Coronary artery (tissue), 2 donors: ENCODE data around the gene GPRIN1.
"Not testable (repeated sequence)": the region's sequence is repeated elsewhere in the genome, so short reads cannot be mapped to it uniquely, and the experiment has no call there.

Source experiments
- DNase-seq: peaks from one replicate; pipeline ENCODE4 v3.0.0-alpha.2; 2017; ENCODE audit warnings: low spot score
- H3K27ac ChIP-seq, 2 donors: fragments of 200-600 bp; sonication (generic); one replicate each; pipeline ENCODE4 v1.5.1; 2016 to 2019
- H3K4me3 ChIP-seq: fragments of 200-600 bp; sonication (generic); 2 replicates; pipeline ENCODE4 v1.5.1; 2016; ENCODE audit warnings: mild to moderate bottlenecking, moderate library complexity
- TF ChIP-seq, protein P1 (sequence below): fragments of 200-600 bp; sonication (generic); IDR thresholded peaks from one replicate; pipeline ENCODE4 v1.5.1; 2019; ENCODE audit warnings: antibody characterized with exemption

Gene GPRIN1

DNA sequence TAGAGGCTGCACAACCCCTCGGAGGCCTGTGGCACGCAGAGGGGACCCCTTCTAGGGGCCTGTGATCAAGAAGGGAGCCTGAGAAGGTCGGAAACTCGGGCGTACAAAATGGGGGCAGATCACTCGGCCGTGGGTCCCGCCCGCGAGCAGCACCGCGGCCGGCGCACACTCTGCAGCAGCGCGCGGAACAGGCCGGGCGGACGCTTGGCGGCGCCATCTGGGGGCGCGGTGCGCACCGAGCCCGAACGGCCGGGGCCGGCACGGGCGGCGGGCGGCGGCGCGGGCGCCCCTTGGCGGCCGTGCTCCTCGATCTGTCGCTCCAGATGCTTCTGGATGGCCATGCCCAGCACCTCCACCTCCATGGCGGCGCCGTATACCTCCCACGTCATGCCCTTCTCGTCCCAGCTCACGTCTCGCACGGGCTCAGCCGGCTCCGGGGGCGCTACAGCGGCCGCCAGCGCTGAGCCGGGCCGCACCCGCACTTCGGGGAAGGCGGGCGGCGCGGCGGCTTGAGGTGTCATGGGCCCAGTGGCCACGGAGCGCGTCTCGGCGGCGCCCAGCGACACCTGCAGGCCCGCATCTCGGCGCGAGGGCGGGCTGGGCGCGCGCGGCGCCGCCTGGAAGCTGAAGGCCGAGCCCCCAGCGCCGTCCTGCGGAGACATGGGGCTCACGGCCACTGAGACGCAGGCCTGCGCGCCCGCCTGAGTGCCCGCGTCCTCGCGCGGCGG lies 13.1 kb downstream of the GPRIN1 start:
- H3K27ac ChIP-seq, result no peak overlapping the region
- DNase-seq, result no peak
- TF ChIP-seq, protein P1, sequence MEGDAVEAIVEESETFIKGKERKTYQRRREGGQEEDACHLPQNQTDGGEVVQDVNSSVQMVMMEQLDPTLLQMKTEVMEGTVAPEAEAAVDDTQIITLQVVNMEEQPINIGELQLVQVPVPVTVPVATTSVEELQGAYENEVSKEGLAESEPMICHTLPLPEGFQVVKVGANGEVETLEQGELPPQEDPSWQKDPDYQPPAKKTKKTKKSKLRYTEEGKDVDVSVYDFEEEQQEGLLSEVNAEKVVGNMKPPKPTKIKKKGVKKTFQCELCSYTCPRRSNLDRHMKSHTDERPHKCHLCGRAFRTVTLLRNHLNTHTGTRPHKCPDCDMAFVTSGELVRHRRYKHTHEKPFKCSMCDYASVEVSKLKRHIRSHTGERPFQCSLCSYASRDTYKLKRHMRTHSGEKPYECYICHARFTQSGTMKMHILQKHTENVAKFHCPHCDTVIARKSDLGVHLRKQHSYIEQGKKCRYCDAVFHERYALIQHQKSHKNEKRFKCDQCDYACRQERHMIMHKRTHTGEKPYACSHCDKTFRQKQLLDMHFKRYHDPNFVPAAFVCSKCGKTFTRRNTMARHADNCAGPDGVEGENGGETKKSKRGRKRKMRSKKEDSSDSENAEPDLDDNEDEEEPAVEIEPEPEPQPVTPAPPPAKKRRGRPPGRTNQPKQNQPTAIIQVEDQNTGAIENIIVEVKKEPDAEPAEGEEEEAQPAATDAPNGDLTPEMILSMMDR, result no peak
- peak overlapping the region; percentile 68 for H3K4me3 ChIP-seq

DNA sequence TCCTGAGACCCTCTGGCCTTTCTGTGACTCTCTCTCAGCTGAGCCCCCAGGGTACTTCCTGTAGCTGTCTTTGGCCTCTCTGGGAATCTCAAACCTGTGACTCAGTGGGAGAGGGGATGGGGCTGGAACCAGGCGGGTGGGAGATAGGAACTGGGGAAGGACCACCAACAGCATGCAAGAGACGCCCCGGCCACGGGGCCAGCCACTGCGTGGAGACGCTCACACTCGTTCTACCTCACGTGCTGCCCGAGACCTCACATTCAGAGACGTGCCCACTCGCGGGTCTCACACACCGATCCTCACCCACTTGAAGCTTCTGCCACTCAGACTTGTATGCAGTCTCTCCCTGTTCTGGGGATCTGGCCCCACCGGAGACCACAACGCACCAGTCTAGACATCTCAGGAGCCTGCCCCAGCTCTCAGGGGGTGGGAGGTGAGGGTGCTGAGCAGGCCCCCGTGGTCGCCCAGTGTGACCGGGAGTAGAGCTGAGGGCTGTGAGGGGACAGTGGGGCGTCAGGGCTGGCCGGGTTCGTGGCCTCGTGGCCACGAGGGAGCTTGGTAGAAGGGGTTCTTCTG lies 13.8 kb downstream of the GPRIN1 start:
- Histone ChIP-seq H3K27ac (no peak overlapping the region), H3K4me3 (peak overlapping the region; percentile 68)
- DNase-seq, result no peak
- TF ChIP-seq, protein P1, result no peak

DNA sequence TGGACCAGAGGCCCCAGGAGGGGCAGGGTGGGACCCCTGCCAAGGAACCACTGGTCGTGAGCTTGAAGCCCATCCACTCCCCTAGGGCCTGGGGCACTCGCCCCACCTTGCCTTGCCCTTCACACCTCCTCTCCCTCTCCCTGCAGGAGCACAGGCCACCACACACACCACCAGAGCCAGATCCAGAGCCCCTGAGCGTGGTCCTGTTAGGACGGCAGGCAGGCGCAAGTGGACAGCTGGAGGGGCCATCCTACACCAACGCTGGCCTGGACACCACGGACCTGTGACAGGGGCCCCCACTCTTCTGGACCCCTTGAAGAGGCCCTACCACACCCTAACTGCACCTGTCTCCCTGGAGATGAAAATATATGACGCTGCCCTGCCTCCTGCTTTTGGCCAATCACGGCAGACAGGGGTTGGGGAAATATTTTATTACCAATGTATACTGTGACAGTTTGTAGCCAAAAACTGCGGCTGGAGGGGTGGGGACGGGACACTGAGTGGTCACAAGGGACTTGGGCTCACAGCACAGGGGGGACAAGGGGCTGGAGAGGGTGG lies 14.5 kb downstream of the GPRIN1 start:
- Histone ChIP-seq H3K4me3 (no peak overlapping the region), H3K27ac (no peak overlapping the region)
- no peak for DNase-seq
- TF ChIP-seq, protein P1, result no peak

DNA sequence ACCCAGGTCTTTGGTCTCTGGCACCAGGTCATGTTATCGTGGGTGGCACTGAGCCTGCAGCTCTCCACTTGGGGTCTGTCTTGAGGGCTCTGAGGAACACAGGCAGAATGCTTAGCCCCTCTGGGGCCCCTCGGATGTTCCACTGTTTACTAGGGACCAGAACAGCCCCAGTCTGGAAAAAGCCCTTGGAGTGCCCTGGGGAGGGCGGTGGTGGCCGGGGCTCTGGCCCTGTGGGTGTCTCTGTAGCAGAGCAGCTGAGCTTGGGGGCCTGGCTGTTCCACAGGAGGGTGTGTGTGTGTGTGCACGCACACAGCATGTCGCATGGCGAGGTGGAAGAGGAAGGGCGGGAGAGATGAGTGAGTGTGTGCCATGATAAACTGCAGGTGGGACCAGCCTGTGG lies 15.4 kb downstream of the GPRIN1 start:
- DNase-seq, result no peak
- TF ChIP-seq, protein P1, result no peak
- Histone ChIP-seq H3K4me3 (no peak overlapping the region), H3K27ac (no peak overlapping the region)

DNA sequence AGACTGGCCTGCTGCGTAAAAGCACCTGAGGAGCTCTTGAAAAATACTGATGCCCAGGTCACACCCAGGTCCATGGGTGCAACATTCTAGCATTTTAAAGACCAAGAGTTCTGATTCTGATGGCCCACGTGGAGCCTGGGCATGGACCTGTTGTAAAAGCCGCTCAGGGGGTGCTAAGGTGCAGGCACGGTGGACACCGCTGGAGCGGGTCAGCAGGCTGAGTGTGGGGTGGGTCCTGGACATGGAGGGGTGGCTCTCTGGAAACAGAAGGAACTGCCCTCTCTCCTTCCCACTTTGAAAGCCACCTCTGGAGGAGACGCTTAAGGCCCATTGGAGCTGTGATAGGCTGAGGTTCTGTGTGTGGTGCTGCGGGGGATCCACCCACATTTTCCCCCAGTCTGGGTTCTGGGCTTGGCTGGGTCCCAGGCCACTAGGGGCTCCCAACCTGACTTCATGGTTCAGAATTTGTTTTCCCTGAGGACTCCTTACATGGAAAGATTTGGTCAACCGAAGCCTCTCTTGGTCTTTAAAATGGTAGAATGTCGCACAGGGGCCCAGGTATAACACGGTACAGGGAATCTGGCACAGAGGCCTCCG lies 16.6 kb downstream of the GPRIN1 start:
- no peak for DNase-seq
- H3K4me3 ChIP-seq, result no peak overlapping the region
- TF ChIP-seq, protein P1, result no peak
- no peak overlapping the region for H3K27ac ChIP-seq

DNA sequence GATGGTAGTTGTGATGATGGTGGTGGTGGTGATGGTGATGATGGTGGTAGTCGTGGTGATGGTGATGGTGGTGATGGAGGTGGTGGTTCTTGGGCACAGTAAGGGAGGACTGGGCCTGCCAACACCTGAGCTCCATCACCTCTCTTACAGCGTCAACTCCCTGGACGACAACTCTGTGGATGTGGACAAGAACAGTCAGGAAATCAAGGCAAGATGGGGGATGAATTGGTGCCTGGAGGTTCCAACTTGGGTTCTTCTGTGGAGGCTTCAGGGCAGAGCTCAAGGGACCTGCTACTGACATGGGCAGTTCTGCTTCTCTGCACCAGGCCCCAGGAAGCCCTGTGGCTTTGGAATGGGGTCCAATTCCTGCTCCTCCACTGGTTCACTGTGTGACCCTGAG lies 17.4 kb downstream of the GPRIN1 start:
- no peak overlapping the region for H3K27ac ChIP-seq
- H3K4me3 ChIP-seq, result no peak overlapping the region
- DNase-seq, result no peak

DNA sequence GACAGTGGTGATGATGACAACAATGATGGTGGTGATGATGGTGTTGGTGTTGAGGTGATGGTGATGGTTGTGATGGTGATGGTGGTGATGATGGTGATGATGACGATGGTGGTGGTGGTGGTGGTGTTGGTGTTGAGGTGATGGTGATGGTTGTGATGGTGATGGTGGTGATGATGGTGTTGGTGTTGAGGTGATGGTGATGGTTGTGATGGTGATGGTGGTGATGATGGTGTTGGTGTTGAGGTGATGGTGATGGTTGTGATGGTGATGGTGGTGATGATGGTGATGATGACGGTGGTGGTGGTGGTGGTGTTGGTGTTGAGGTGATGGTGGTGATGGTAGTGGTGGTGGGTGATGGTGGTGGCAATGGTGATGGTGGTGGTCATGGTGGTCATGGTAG lies 18.3 kb downstream of the GPRIN1 start:
- H3K27ac ChIP-seq, DNase-seq, H3K4me3 ChIP-seq: not testable (repeated sequence)

More for the DNA sequence above, 17.4 kb downstream of the GPRIN1 start:
- TF ChIP-seq, protein P1, result no peak
